Activated effector memory CD4-positive, alpha-beta T cell treated with Interleukin-2 at 50 U/mL for 16 hours (primary cell): ENCODE measurements around the gene SLFN11.
A peak's percentile ranks its signal among the peaks of the same experiment; 100 is the strongest.
"Not testable (repeated sequence)": the region's sequence is repeated elsewhere in the genome, so short reads cannot be mapped to it uniquely, and the experiment has no call there.

Source experiments
- DNase-seq: peaks from one replicate; pipeline ENCODE4 v3.0.0-alpha.2; 2020

The SLFN11 gene

GRCh38 chr17:35373534-35373983 lies at the start of gene SLFN11:
Gene SLFN11, minus strand, starts transcription at chr17:35373621. Its CDS starts 9,814 bp downstream, at chr17:35363807.
- DNase-seq: peak; percentile 63

DNA sequence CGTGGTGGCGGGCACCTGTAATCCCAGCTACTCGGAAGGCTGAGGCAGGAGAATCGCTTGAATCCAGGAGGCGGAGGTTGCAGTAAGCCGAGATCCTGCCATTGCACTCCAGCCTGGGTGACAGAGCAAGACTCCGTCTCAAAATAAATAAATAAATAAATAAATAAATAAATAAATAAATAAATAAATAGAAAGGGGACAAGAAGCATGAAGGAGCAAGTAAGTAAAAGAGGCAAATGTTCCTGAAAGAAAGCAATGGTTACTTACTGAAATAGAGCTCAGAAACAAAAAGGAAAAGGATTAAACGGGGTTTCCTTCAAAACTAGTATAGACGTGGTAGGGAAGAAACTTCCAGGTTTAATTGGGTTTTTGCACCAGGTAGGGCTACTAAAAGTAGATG lies 47.6 kb upstream of the SLFN11 start:
- DNase-seq: not testable (repeated sequence)

DNA sequence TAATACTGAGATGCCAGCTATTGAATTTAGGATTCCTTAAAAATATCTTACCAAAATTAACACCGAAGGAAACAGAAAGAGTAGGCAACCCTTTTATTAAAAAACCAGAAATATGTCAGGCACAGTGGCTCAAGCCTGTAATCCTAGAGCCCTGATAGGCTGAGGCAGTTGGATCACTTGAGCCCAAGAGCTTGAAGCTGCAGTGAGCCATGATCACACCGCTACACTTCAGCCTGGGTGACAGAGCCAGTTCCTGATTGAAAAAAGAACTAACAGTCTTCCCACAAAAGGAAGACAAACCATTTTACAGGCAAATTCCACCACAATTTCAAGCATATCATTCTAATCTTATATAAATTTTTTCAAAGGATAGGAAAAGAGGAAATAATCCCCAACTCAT lies 43.2 kb upstream of the SLFN11 start:
- no peak for DNase-seq

DNA sequence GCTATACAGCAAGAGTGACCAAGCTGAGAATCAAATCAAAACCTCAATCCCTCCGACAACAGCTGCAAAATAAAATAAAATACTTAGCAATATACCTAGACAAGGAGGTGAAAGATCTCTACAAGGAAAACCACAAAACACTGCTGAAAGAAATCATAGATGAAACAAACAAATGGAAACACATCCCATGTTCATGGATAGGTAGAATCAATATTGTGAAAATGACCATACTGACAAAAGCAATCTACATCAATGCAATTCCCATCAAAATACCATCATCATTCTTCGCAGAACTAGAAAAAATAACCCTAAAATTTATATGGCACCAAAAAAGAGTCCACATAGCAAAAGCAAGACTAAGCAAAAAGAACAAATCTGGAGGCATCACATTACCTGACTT lies 41.3 kb upstream of the SLFN11 start:
- DNase-seq: not testable (repeated sequence)

GRCh38 chr17:35414247-35414646 lies 40.8 kb upstream of the SLFN11 start:
- no peak for DNase-seq

DNA sequence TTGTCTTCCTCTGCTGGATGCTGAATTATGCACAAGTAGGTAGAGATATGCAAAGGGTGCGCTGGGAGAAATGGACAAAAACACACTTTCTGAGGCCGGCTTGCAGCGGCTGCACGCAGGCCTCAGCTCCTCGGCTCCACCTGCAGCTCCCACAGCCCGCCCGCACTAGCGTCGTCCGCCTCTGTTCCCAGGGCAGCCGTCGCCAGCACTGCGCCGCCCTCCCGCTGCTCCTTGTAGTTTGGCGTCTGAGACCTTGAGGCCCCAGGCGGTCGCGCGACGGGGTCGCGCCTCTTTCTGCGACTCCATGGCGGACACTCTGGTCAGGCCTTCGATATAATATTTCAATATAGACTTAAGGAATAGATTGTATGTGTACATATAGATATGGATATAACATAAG lies 34.1 kb upstream of the SLFN11 start:
- no peak for DNase-seq

DNA sequence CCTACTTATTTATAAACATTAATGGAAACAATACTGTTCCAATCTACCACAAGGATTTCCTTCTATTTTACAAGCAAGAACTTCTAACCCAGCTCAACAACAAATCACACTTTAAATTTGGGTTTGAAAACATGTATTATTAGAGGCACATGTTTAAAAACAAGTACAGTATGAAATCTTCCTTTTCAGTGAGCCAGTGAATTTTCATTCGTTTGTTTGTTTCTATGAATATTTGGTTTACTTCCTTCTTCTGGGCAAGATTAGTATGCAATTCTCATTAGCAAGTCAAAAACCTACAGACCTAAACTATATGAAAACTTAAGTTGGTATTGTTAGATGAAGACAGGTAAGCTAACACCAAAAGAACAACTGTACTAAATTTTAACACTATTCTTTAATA lies 33.1 kb upstream of the SLFN11 start:
- no peak for DNase-seq

DNA sequence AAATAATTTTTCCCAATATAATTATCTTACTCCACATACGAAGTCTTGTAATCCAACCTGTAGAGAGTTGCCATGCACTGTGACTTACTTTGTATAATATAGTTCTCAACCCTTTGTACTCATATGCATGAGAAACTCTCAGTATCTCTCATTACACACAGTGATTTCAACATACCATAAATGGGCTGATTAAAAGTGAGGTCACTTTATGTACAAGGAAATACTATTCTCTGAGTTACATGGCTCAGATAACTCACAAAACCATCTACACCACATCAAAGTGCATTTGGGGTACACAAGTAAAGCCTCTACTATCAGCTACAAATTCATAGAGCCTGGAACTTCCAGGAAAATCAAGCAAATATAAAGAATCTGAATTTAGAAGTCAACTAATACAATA lies 30.9 kb upstream of the SLFN11 start:
- no peak for DNase-seq

DNA sequence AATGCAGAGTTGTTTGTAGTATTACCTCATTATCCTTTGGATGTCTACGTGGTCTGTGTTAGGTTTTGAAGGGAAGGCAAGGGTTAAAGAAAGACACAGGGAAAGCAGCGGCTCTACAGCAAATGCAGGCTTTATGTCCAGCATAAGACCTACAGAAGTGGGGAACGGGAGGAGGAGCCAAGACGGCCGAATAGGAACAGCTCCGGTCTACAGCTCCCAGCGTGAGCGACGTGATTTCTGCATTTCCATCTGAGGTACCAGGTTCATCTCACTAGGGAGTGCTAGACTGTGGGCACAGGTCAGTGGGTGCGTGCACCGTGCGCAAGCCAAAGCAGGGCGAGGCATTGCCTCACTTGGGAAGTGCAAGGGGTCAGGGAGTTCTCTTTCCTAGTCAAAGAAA lies 20.4 kb upstream of the SLFN11 start:
- DNase-seq: not testable (repeated sequence)

DNA sequence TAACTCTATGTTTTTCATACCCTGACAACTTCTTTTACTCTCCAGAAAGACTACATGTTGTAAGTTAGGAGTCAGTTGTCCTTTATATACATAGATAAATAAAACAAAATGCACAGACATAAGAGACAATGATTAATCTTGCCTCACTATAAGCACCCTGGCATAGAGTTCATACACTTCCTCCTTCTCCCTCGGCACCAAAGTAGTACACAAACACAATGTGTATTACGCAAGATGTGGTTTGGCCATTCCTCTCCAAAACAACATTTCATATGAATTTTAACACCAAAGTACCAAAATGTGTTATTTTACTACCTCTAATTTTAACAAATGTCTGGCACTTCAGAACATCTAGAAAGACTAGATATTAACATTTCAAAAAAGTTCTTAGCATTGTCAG lies 17.2 kb upstream of the SLFN11 start:
- DNase-seq: no peak

DNA sequence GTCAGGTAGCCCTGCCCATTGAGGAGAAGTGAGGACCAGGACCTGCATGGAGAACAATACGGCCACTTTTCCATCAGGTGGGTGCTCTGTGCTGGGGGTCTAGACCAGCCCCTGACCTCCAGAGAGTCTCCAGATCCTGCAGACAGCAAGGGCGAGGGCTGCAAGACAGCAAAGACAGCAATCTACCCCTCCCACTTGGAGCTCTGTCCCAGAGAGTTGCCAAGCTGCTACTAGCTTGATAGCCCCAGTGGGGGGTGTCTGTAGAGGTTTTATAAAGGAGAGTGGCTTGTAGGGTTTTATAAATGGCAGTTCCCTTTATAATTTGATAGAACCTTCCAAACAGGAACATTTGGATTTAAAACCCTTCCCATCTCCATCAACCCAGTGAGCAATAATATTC lies 16.7 kb upstream of the SLFN11 start:
- no peak for DNase-seq

- no peak for DNase-seq
These were observed 14.1 kb upstream of the SLFN11 start for GRCh38 chr17:35387496-35387895.

- no peak for DNase-seq
These were observed 4.3 kb upstream of the SLFN11 start for GRCh38 chr17:35377706-35378105.

- no peak for DNase-seq
These were observed 3.6 kb upstream of the SLFN11 start for GRCh38 chr17:35377068-35377467.

- DNase-seq: no peak
These were observed 2.8 kb upstream of the SLFN11 start for GRCh38 chr17:35376245-35376644.

DNA sequence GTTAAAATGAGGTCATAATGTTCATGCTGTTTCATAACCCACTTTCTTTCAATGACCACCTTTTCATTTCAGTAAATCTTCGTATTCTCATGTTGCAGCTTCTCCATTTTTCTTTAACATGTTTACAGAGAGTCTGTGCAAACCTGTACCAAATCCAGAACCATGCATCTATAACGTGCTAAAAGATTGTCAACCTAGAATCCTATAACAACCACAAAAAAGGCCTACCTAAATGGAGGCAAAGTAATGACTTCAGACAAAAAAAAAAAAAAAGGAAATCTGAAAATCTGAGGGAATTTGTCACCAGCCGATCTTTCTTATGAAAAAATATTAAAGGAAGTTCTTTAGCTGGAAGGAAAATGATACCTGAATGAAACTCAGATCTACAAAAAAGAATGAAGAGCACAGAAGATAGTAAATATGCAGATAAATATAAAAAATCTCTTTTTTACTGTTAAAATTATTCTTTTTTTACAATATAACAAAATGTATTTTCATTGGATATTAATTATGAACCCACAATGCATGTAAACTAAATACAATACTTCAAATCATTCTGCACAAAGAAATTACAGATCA lies 1.4 kb upstream of the SLFN11 start:
- DNase-seq: no peak

- peak; percentile 24 for DNase-seq
These were observed 754 bp upstream of the SLFN11 start for GRCh38 chr17:35373984-35374765.

GRCh38 chr17:35372846-35373533 lies 431 bp downstream of the SLFN11 start:
- peak; percentile 10 for DNase-seq

DNA sequence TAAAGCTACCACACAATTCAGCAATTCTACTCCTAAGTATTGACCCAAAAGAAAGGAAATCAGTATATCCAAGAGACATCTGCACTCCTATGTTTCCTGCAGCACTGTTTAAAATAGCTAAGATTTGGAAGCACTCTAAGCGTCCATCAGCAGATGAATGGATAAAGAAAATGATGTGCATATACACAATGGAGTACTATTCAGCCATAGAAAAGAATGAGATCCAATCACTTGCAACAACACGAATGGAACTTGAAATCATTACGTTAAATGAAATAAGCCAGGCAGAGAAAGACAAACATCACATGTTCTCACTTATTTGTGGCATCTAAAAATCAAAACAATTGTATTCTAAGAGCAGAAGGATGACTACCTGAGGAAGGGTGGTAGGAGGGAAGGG lies 1.5 kb downstream of the SLFN11 start:
- DNase-seq: no peak

DNA sequence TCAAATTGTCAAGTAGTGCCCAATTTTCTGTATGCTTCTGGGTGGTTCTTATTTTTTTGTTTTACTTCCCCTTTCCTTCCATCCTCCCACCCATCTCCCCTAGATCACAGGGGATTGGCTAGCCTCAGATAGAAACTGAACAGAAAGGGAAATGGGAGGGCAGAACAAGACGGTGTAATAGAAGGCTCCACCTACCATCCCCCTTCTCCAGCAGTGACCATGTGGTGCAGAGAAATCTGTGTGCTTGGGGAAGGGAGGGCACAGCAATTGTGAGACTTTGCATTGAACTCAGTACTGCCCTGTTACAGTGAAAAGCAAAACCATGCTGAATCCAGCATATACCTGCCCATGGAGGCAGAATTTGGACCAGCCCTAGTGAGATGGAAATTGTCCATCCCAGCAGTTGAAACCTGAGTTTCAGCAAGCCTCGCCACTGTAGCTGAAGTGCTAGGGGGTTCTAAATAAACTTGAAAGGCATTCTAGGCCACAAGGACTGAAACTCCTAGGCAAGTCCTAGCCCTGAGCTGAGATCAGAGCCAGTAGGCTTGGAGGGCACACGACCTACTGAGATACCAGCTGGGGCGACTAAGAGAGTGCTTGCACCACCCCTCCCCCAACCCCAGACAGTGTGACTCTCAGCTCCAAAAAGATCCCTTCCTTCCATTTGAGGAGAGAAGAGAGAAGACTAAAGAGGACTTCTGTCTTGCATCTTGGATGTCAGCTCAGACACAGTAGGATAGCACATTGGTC lies 5.2 kb downstream of the SLFN11 start:
- no peak for DNase-seq

DNA sequence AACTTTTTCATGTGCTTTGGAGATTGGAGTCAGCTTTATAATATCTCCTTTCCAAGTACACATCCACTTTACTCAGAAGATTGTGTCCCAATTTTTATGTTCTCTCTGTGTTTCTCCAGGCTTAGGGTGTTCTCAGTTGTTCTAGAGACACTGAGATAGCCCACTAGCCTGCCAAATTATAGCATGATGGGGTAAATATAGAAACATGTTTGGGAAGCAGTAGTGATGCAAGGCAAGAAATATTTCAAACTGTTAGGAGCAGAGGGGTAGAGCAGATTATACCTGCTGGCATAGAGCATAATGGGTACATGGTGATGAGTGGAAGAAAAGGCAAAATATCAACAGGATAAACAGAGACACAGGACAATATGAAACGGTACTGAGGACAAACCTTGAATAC lies 12.4 kb downstream of the SLFN11 start:
- no peak for DNase-seq

DNA sequence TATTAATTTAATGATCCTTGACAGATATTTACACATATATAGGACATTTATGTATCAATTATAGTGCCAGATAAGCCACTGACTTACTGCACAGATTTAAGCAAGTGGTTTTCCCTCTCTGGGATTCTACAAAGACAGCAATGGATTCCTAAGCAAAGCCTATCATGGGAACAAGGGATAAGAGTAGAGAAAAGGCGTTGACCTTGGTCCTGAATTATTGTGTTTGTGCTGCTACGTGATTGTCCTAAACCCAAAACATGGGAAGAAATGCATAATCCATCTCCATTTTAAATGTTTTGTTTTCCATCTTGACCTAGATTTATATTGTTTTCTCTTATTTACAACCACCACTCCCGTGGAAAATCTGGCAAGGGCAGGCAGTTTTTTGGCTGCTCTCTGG lies 14.0 kb downstream of the SLFN11 start:
- no peak for DNase-seq

- no peak for DNase-seq
These were observed 21.1 kb downstream of the SLFN11 start for GRCh38 chr17:35352284-35352683.
